MM.1S (cell line): ENCODE measurements around the gene XPO4.

ENCODE experiments used
- EZH2phosphoT487 ChIP-seq: fragments of 300-600 bp; sonication (generic); IDR thresholded peaks from 2 replicates; pipeline ENCODE4 v1.6.1; 2018; ENCODE audit warnings: antibody characterized with exemption, low read length
- TF ChIP-seq, protein P1 (sequence below): fragments of 300-600 bp; sonication (generic); IDR thresholded peaks from 2 replicates; pipeline ENCODE4 v1.5.1; 2016; ENCODE audit warnings: antibody characterized with exemption, low read length, mixed read lengths

DNA sequence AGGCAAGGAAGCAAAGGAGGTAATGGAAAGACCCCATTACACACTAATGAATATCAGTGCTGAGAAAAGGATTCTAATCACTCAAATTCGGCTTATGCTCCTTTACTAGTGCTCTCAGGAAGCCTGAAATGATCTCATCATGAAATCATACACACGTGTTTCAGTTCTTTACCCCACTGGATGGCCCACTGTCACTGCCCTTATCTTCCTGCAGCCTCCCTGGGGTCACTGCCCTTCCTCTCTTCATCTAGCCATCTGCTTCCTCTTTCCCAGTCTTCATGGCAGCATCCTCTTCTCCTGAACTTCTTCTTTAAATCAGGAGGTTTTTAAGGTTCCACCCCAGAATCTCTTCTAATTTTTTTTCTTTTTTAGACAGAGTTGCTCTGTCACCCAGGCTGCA lies 100.8 kb downstream of the XPO4 start:
- TF ChIP-seq, protein P1, sequence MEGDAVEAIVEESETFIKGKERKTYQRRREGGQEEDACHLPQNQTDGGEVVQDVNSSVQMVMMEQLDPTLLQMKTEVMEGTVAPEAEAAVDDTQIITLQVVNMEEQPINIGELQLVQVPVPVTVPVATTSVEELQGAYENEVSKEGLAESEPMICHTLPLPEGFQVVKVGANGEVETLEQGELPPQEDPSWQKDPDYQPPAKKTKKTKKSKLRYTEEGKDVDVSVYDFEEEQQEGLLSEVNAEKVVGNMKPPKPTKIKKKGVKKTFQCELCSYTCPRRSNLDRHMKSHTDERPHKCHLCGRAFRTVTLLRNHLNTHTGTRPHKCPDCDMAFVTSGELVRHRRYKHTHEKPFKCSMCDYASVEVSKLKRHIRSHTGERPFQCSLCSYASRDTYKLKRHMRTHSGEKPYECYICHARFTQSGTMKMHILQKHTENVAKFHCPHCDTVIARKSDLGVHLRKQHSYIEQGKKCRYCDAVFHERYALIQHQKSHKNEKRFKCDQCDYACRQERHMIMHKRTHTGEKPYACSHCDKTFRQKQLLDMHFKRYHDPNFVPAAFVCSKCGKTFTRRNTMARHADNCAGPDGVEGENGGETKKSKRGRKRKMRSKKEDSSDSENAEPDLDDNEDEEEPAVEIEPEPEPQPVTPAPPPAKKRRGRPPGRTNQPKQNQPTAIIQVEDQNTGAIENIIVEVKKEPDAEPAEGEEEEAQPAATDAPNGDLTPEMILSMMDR, result no peak
- TF ChIP-seq EZH2phosphoT487, result no peak
